ENCODE results near the gene LDB3. TPM values are rescaled to one million over a fixed set of nuclear protein-coding genes. Genes with fewer than 3 reads are reported as not detected.

LDB3 gene
- total and polyA plus RNA-seq, 2 of the 8 experiments (the other 6 are each of a cell fraction or from before 2014, with no cell fraction given) = 0.20 to 0.43 TPM

DNA sequence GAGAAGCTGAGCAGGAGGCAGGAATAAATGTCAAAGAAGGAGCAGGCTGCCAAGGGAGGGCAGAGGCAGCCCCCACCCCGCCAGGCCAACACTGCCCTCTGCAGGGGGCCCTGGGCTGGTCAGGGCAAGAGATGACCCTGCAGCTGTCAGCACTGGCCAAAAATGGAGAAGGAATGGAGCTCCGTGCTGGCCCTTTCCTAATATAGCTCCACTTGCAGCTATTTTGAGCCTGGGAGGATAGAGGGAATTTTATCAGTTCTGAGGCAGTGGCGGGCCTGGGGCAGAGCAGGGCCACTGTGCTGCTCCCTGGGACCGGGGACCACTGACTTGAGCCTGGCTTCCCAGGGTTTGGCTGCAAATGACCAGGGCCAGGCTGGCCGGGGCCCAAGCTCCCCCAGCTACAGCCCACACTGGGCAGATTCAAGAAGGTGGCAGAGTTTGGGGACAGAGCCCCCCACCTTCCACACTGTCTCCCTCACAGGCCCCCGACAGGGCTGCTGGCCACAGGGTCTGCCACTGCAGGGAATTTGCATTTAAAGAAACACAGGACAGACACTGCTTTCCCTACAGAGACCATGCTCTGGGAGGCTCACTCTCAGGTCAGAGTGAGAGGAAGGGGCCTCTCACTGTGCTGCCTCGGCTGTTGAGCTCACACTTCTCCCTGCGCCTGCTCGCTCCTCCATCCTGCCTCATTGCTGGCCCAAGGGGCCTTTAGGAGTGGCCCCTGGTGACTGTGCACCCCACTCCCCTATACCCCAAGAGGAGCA is 16.2 kb downstream of the LDB3 start:
- Histone ChIP-seq H3K4me1 (replicated peaks in 1 of 4; ENCODE audit: control insufficient read depth in 3 of 4, insufficient read depth in 4 of 4, low read length in 3 of 4) (peaks cover 3 to 20% (median 9%) of the 10 kb centered on the region in 4 experiments; a peak in 6 of 7 replicates), H2BK120ac (replicated peaks; ENCODE audit: low read depth, low read length) (no peak overlapping the region), H2AFZ (ENCODE audit: low read length) (peak overlapping the region; percentile 47; the same call in 1 of the 2 replicates)

More for the DNA sequence above, 16.2 kb downstream of the LDB3 start:
- H2AK5ac ChIP-seq (ENCODE audit: low read depth, low read length) = no peak overlapping the region
- H3K56ac ChIP-seq (replicated peaks; ENCODE audit: insufficient read length, low read depth, low read length) = no peak overlapping the region
- H4K8ac ChIP-seq (ENCODE audit: extremely low read depth, insufficient read depth, low read length) = no peak overlapping the region; the same call in 1 of the 2 replicates
- H3K36me3 ChIP-seq (ENCODE audit: control insufficient read depth in 2 of 4, insufficient read depth in 4 of 4, low read length in 3 of 4) = no peaks in the 10 kb centered on the region
- peak overlapping the region; percentile 52; the same call in 1 of the 2 replicates for H3K18ac ChIP-seq (ENCODE audit: extremely low read depth, low read length)
- H3K4ac ChIP-seq (replicated peaks; ENCODE audit: insufficient read length, low read depth, low read length) = no peak overlapping the region
- no peaks in the 10 kb centered on the region for H4K20me1 ChIP-seq (replicated peaks in 1 of 2; ENCODE audit: control insufficient read depth in 1 of 2, insufficient read depth in 2 of 2, low read length in 2 of 2)
- CTCF ChIA-PET (ENCODE audit: partially characterized antibody) = interaction anchor here (0.6 to 7.6 kb wide), 31 partner anchors 9 to 423 kb away, joined by 3 to 105 read pairs (median 5); partner anchors contain the start of genes ADIRF, LDB3 and WAPL
- H3K9ac ChIP-seq (replicated peaks in 1 of 4; ENCODE audit: extremely low read depth in 1 of 4, low read depth in 3 of 4, low read length in 3 of 4) = no peak overlapping the region
- POLR2A ChIA-PET (ENCODE audit: partially characterized antibody) = interaction anchor here (2.2 kb wide), 1 partner anchor 21 kb away, joined by 5 read pairs; no protein-coding TSS in a partner anchor
- FAIRE-seq = no peak
- TF ChIP-seq ZNF274 (IDR thresholded peaks at IDR 0.05; ENCODE audit: borderline replicate concordance, extremely low read depth, low read length) = no peak
- TF ChIP-seq RAD21 (IDR thresholded peaks at IDR 0.05 in 1 of 2, conservative IDR thresholded peaks at IDR 0.05 in 1 of 2; ENCODE audit: low read depth in 2 of 2, low read length in 2 of 2) = peak; percentile 69 to 76
- TF ChIP-seq, protein P1, sequence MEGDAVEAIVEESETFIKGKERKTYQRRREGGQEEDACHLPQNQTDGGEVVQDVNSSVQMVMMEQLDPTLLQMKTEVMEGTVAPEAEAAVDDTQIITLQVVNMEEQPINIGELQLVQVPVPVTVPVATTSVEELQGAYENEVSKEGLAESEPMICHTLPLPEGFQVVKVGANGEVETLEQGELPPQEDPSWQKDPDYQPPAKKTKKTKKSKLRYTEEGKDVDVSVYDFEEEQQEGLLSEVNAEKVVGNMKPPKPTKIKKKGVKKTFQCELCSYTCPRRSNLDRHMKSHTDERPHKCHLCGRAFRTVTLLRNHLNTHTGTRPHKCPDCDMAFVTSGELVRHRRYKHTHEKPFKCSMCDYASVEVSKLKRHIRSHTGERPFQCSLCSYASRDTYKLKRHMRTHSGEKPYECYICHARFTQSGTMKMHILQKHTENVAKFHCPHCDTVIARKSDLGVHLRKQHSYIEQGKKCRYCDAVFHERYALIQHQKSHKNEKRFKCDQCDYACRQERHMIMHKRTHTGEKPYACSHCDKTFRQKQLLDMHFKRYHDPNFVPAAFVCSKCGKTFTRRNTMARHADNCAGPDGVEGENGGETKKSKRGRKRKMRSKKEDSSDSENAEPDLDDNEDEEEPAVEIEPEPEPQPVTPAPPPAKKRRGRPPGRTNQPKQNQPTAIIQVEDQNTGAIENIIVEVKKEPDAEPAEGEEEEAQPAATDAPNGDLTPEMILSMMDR (IDR thresholded peaks at IDR 0.05; ENCODE audit: control extremely low read depth in 1 of 3, insufficient read depth in 1 of 3, low read depth in 1 of 3, low read length in 3 of 3) = peak; percentile 64 to 68 (median 66)
- TF ChIP-seq, protein P2, sequence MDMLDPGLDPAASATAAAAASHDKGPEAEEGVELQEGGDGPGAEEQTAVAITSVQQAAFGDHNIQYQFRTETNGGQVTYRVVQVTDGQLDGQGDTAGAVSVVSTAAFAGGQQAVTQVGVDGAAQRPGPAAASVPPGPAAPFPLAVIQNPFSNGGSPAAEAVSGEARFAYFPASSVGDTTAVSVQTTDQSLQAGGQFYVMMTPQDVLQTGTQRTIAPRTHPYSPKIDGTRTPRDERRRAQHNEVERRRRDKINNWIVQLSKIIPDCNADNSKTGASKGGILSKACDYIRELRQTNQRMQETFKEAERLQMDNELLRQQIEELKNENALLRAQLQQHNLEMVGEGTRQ (IDR thresholded peaks at IDR 0.05; ENCODE audit: low read length) = no peak
- TF ChIP-seq TAF1 (IDR thresholded peaks at IDR 0.05; ENCODE audit: low read depth, low read length) = 0 out of 2 replicates have a peak, but pooled peaks have one; percentile 26
- peak; percentile 11; the same call in 1 of the 2 replicates for TF ChIP-seq SRF (IDR thresholded peaks at IDR 0.05; ENCODE audit: low read depth, low read length)
- TF ChIP-seq MAFK (IDR thresholded peaks at IDR 0.05; ENCODE audit: low read depth, low read length) = no peak
- no peak overlapping the region for H2BK20ac ChIP-seq (ENCODE audit: low read length)
- DNase-seq (ENCODE audit: low read depth in 1 of 2, low spot score in 2 of 2) = peak in 1 of 2 experiments; percentile 78
- H4K5ac ChIP-seq (ENCODE audit: insufficient read length, low read depth, low read length) = no peak overlapping the region
- no peak overlapping the region for H3K4me2 ChIP-seq (ENCODE audit: insufficient read depth in 1 of 2, low read depth in 2 of 2, low read length in 2 of 2)
- no peak overlapping the region for H2BK12ac ChIP-seq (ENCODE audit: low read depth, low read length)
- H3K79me2 ChIP-seq (ENCODE audit: control insufficient read depth in 1 of 2, insufficient read depth in 2 of 2, low read length in 2 of 2) = no peaks in the 10 kb centered on the region
- H4K91ac ChIP-seq (replicated peaks; ENCODE audit: insufficient read length, low read length) = no peak overlapping the region
- no peaks in the 10 kb centered on the region for H3K27me3 ChIP-seq (replicated peaks in 1 of 4; ENCODE audit: control insufficient read depth in 3 of 4, extremely low read depth in 1 of 4, insufficient read depth in 3 of 4, low read length in 3 of 4)
- H3K23me2 ChIP-seq (ENCODE audit: low read depth, low read length) = no peaks in the 10 kb centered on the region; the same call in 1 of the 2 replicates
- no peak overlapping the region for H3K4me3 ChIP-seq (ENCODE audit: extremely low read depth in 1 of 4, insufficient read depth in 2 of 4, low read depth in 3 of 4, low read length in 4 of 4)
- H3K27ac ChIP-seq (ENCODE audit: low read depth, low read length) = no peak overlapping the region
- H2BK15ac ChIP-seq (ENCODE audit: low read length) = no peak overlapping the region
- no peak overlapping the region; the same call in 1 of the 2 replicates for H2BK5ac ChIP-seq (ENCODE audit: low read depth, low read length)
- H3K14ac ChIP-seq (ENCODE audit: insufficient read length) = no peak overlapping the region
- no peaks in the 10 kb centered on the region for H3K9me3 ChIP-seq (ENCODE audit: insufficient read depth in 2 of 2, low read depth in 1 of 2, low read length in 1 of 2)
- 54% methylated on average over 8 of the region's 9 CpGs; no CpG with 5 or more reads in 1 of the 2 experiments for WGBS, 2 experiments (ENCODE audit: extremely low coverage in 1 of 2, insufficient coverage in 1 of 2, insufficient read length in 1 of 2, insufficient replicate concordance in 2 of 2, low coverage in 1 of 2, low lambda C conversion rate in 2 of 2, missing lambda C conversion rate in 1 of 2)
- H3K79me1 ChIP-seq (ENCODE audit: low read depth, low read length) = no peaks in the 10 kb centered on the region
- H3K23ac ChIP-seq (ENCODE audit: insufficient read length) = no peak overlapping the region

Measured in H1 (cell line).